ENCODE measurements around the gene C1orf56.

Gene C1orf56

GRCh38 chr1:151051356-151052009 lies 3.9 kb downstream of the C1orf56 start:
- DNase-seq (ENCODE audit: extremely low read depth, low read depth) = no peak
- TF ChIP-seq, protein P1, sequence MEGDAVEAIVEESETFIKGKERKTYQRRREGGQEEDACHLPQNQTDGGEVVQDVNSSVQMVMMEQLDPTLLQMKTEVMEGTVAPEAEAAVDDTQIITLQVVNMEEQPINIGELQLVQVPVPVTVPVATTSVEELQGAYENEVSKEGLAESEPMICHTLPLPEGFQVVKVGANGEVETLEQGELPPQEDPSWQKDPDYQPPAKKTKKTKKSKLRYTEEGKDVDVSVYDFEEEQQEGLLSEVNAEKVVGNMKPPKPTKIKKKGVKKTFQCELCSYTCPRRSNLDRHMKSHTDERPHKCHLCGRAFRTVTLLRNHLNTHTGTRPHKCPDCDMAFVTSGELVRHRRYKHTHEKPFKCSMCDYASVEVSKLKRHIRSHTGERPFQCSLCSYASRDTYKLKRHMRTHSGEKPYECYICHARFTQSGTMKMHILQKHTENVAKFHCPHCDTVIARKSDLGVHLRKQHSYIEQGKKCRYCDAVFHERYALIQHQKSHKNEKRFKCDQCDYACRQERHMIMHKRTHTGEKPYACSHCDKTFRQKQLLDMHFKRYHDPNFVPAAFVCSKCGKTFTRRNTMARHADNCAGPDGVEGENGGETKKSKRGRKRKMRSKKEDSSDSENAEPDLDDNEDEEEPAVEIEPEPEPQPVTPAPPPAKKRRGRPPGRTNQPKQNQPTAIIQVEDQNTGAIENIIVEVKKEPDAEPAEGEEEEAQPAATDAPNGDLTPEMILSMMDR (IDR thresholded peaks at IDR 0.05; ENCODE audit: low read depth, low read length, missing control alignments) = no peak
- no peak overlapping the region for H3K4me3 ChIP-seq (replicated peaks; ENCODE audit: low read depth, low read length)

DNA sequence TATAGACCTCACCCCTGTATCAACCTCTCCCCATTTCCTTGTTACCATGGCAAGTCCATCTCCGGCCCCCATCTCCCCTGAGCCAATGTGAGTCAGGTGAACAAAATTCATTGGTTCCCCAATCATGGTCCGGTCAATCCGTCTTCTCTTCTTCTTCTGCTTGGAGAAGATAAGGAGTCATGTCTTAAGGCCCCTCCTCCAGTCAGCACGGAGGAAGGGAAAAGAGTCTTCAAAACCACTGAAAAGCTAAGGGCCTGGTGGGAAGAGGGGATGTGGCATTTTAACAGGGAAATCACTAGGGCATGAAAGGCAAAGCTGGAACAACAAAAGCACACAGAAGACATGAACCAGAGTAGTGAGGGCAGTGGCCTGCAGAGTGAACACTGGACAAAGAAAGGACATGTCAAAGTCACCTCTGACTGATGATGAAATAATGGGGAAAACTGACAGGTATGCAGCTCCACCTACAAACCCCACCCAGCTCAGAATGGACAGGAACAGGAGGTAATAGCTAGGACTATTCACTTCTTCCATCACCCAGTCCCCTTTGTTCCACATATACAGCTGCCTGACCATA lies 7.5 kb downstream of the C1orf56 start:
- H3K4me3 ChIP-seq (replicated peaks; ENCODE audit: low read depth, low read length) = no peak overlapping the region
- DNase-seq (ENCODE audit: extremely low read depth, low read depth) = no peak
- TF ChIP-seq, protein P1 (IDR thresholded peaks at IDR 0.05; ENCODE audit: low read depth, low read length, missing control alignments) = no peak

GRCh38 chr1:151055581-151055980 lies 8.0 kb downstream of the C1orf56 start:
- H3K4me3 ChIP-seq (replicated peaks; ENCODE audit: low read depth, low read length) = no peak overlapping the region
- TF ChIP-seq, protein P1 (IDR thresholded peaks at IDR 0.05; ENCODE audit: low read depth, low read length, missing control alignments) = no peak
- no peak for DNase-seq (ENCODE audit: extremely low read depth, low read depth)

DNA sequence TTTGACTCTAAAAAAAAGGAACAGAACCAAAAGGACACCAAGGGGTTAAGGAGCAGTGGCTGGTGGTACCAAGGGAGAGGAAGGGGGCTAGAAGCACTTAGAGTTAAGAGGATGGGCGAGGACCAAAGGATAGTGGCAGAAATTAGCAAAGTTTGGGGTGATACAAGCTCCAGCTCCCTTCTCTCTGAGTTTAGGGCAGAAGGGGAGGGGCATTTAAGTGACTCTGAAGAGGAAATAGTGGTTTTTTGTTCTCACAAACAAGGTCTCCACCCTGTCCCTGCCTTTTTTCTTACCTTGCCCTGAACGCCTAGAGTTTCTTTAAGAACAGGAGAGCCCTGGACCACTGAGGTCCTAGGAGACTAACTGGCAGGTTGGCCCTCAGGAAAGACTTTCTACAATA lies 8.6 kb downstream of the C1orf56 start:
- DNase-seq (ENCODE audit: extremely low read depth, low read depth) = no peak
- TF ChIP-seq, protein P1 (IDR thresholded peaks at IDR 0.05; ENCODE audit: low read depth, low read length, missing control alignments) = no peak
- H3K4me3 ChIP-seq (replicated peaks; ENCODE audit: low read depth, low read length) = no peak overlapping the region

- no peak for DNase-seq (ENCODE audit: extremely low read depth, low read depth)
- TF ChIP-seq, protein P1 (IDR thresholded peaks at IDR 0.05; ENCODE audit: low read depth, low read length, missing control alignments) = no peak
- peak overlapping the region; percentile 97 for H3K4me3 ChIP-seq (replicated peaks; ENCODE audit: low read depth, low read length)
Measured at GRCh38 chr1:151058692-151059091, 11.1 kb downstream of the C1orf56 start.

DNA sequence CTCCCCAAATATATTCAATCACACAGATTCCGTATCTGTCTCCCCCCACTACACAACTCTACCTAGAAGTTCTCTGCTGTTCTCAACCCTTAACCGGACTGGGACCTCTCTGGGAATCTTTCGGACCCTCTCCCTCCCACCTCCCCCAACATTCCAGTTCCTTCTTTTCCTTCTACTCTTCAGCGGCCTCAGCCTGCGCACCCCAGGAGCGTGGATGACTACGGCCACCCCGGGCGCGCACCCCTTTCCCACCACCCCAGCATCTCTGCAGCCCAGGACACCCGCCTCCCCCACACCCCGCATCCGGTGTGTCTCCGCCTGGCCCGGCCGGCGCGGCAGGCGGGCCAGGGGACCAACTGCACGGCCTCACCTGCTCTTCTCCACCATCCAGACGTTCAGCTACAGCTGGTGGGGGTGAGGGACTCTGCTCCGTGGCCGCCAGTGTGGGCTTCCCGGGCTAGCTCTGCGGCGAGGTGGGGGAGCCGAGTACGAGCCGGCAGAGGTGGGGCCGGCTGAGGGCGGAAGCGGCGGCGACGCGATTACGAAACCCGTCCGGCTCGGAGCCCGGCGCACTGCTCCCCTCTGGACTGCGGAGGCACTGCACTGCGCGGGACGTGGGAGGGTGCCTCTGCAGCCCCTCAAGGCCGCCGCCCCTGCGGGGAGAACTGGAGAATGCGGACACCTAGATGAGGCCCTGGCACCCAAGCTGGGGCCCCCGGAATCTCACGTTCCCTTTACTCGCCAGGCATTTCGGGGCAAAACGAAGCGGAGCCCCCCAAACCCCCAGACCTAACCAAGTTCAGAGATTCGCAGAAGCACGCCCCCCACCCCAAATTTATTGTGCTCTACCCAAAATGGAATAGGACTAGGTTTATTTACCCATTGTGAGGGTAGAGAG lies 11.8 kb downstream of the C1orf56 start, which contains the start of gene CDC42SE1:
CDC42SE1 (minus strand) TSS at position 514 of the 898 bp plus-strand sequence. CDS start 3,892 bp downstream, outside the sequence.
- H3K4me3 ChIP-seq (replicated peaks; ENCODE audit: low read depth, low read length) = peak within 1 kb of the TSS; percentile 97
- TF ChIP-seq, protein P1 (IDR thresholded peaks at IDR 0.05; ENCODE audit: low read depth, low read length, missing control alignments) = peak; percentile 54
- peak; percentile 30 for DNase-seq (ENCODE audit: extremely low read depth, low read depth)

Data from HFF-Myc (cell line).